ENCODE data around the gene STARD13.

Gene STARD13

GRCh38 chr13:33285420-33286124, at the start of gene STARD13:
Gene STARD13, minus strand, starts transcription at chr13:33285755. Its CDS starts 117 bp downstream, at chr13:33285638.
- peak; percentile 99 for DNase-seq

GRCh38 chr13:33334831-33335230, 49.3 kb upstream of the STARD13 start:
- DNase-seq: no peak

- no peak for DNase-seq
Observed at GRCh38 chr13:33331962-33332361, 46.4 kb upstream of the STARD13 start.

- no peak for DNase-seq
Observed at GRCh38 chr13:33330483-33330882, 44.9 kb upstream of the STARD13 start.

GRCh38 chr13:33328701-33329100, 43.1 kb upstream of the STARD13 start:
- DNase-seq: no peak

GRCh38 chr13:33326723-33327122, 41.2 kb upstream of the STARD13 start:
- no peak for DNase-seq

GRCh38 chr13:33326246-33326645, 40.7 kb upstream of the STARD13 start:
- DNase-seq: no peak

GRCh38 chr13:33323801-33324510, 38.4 kb upstream of the STARD13 start:
- DNase-seq: no peak

- DNase-seq: no peak
Observed at GRCh38 chr13:33322965-33323668, 37.6 kb upstream of the STARD13 start.

- no peak for DNase-seq
Observed at GRCh38 chr13:33322543-33322809, 36.9 kb upstream of the STARD13 start.

- DNase-seq: no peak
Observed at GRCh38 chr13:33321686-33322542, 36.4 kb upstream of the STARD13 start.

- DNase-seq: no peak
Observed at GRCh38 chr13:33319859-33320258, 34.3 kb upstream of the STARD13 start.

GRCh38 chr13:33318744-33319143, 33.2 kb upstream of the STARD13 start:
- DNase-seq: no peak

- no peak for DNase-seq
Observed at GRCh38 chr13:33318037-33318436, 32.5 kb upstream of the STARD13 start.

GRCh38 chr13:33316890-33317289, 31.3 kb upstream of the STARD13 start:
- no peak for DNase-seq

GRCh38 chr13:33313504-33313903, 27.9 kb upstream of the STARD13 start:
- no peak for DNase-seq

GRCh38 chr13:33312861-33313212, 27.3 kb upstream of the STARD13 start:
- DNase-seq: no peak

GRCh38 chr13:33312150-33312860, 26.8 kb upstream of the STARD13 start:
- DNase-seq: no peak

- DNase-seq: no peak
Observed at GRCh38 chr13:33311040-33311439, 25.5 kb upstream of the STARD13 start.

- no peak for DNase-seq
Observed at GRCh38 chr13:33310245-33311038, 24.9 kb upstream of the STARD13 start.

GRCh38 chr13:33308863-33309262, 23.3 kb upstream of the STARD13 start:
- no peak for DNase-seq

- DNase-seq: no peak
Observed at GRCh38 chr13:33307843-33308242, 22.3 kb upstream of the STARD13 start.
